Liver (tissue), 9 donors: ENCODE measurements around the gene RASSF10. TPM values are rescaled to one million over a fixed set of nuclear protein-coding genes. Genes with fewer than 3 reads are reported as not detected.

Experiments
- DNase-seq: peaks from one replicate; pipeline ENCODE4 v3.0.0-alpha.2; 2017; ENCODE audit warnings: low spot score
- H3K27ac ChIP-seq, 2 donors: one replicate each; pipeline ENCODE4 v1.7.0; 2013; ENCODE audit warnings: inconsistent platforms in 2 of 2, low read length in 2 of 2, control low read depth in 1 of 2, low read depth in 1 of 2, mild to moderate bottlenecking in 1 of 2
- H3K27me3 ChIP-seq, 4 donors: one replicate each; pipeline versions ENCODE4 v1.6.1 to v1.7.0; 2013; ENCODE audit warnings: low read length in 3 of 4, inconsistent platforms in 1 of 4, mild to moderate bottlenecking in 1 of 4, moderate library complexity in 1 of 4; ENCODE audit not compliant: control insufficient read depth in 4 of 4, insufficient read depth in 4 of 4
- H3K36me3 ChIP-seq, 4 donors: one replicate each; pipeline versions ENCODE4 v1.6.1 to v1.7.0; 2013; ENCODE audit warnings: low read length in 3 of 4, mild to moderate bottlenecking in 3 of 4, low read depth in 1 of 4, moderate library complexity in 1 of 4; ENCODE audit not compliant: control insufficient read depth in 4 of 4, insufficient read depth in 3 of 4
- H3K4me1 ChIP-seq, 4 donors: one replicate each; pipeline versions ENCODE4 v1.6.1 to v1.7.0; 2013; ENCODE audit warnings: low read length in 3 of 4, mild to moderate bottlenecking in 3 of 4, moderate library complexity in 1 of 4; ENCODE audit not compliant: control insufficient read depth in 4 of 4, insufficient read depth in 4 of 4
- H3K4me3 ChIP-seq, 3 donors: one replicate each; pipeline versions ENCODE4 v1.6.1 to v1.7.0; 2013; ENCODE audit warnings: low read length in 3 of 3, control low read depth in 1 of 3, low read depth in 1 of 3, mild to moderate bottlenecking in 1 of 3
- H3K9ac ChIP-seq, 2 donors: one replicate each; pipeline ENCODE4 v1.7.0; 2013; ENCODE audit warnings: low read length in 2 of 2, mild to moderate bottlenecking in 2 of 2, moderate library complexity in 2 of 2, control low read depth in 1 of 2, low read depth in 1 of 2
- H3K9me3 ChIP-seq, 4 donors: one replicate each; pipeline versions ENCODE4 v1.6.1 to v1.7.0; 2013; ENCODE audit warnings: low read length in 3 of 4; ENCODE audit not compliant: control insufficient read depth in 4 of 4
- EGR1 ChIP-seq, 2 donors: IDR thresholded peaks; 2 replicates each; pipeline ENCODE4 v1.6.1; 2016 to 2018; ENCODE audit warnings: antibody characterized with exemption in 2 of 2, low read depth in 2 of 2
- FOXA1 ChIP-seq: IDR thresholded peaks from 2 replicates; pipeline ENCODE4 v1.6.1; 2016; ENCODE audit warnings: antibody characterized with exemption
- GABPA ChIP-seq, 2 donors: IDR thresholded peaks in 1 of 2; conservative IDR thresholded peaks in 1 of 2; 2 replicates each; pipeline ENCODE4 v1.6.1; 2016; ENCODE audit warnings: antibody characterized with exemption in 2 of 2, mild to moderate bottlenecking in 1 of 2, moderate library complexity in 1 of 2
- HNF4A ChIP-seq, 2 donors: conservative IDR thresholded peaks; 2 replicates each; pipeline ENCODE4 v1.6.1; 2016; ENCODE audit warnings: antibody characterized with exemption in 2 of 2, mild to moderate bottlenecking in 2 of 2
- HNF4G ChIP-seq: IDR thresholded peaks from 2 replicates; pipeline ENCODE4 v1.6.1; 2016; ENCODE audit warnings: antibody characterized with exemption
- NR2F2 ChIP-seq: IDR thresholded peaks from 2 replicates; pipeline ENCODE4 v1.6.1; 2016; ENCODE audit warnings: antibody characterized with exemption
- RAD21 ChIP-seq, 2 donors: IDR thresholded peaks; 2 replicates each; pipeline ENCODE4 v1.6.1; 2016; ENCODE audit warnings: antibody characterized with exemption in 2 of 2, mild to moderate bottlenecking in 2 of 2
- RXRA ChIP-seq, 2 donors: IDR thresholded peaks; 2 replicates each; pipeline ENCODE4 v1.6.1; 2017 to 2018; ENCODE audit warnings: antibody characterized with exemption in 2 of 2, mild to moderate bottlenecking in 1 of 2
- SP1 ChIP-seq: IDR thresholded peaks from 2 replicates; pipeline ENCODE4 v1.6.1; 2018; ENCODE audit warnings: antibody characterized with exemption, mild to moderate bottlenecking
- TAF1 ChIP-seq: conservative IDR thresholded peaks from 2 replicates; pipeline ENCODE4 v1.6.1; 2016; ENCODE audit warnings: antibody characterized with exemption, mild to moderate bottlenecking
- YY1 ChIP-seq: IDR thresholded peaks from 2 replicates; pipeline ENCODE4 v1.6.1; 2016; ENCODE audit warnings: antibody characterized with exemption, mild to moderate bottlenecking
- WGBS: extraction: QIAGEN DNeasy Blood & Tissue Kit; methylation state at CpG from one replicate; pipeline ENCODE4 v1.1.7; 2013; 5-methylcytosine and 5-hydroxymethylcytosine counted together
- polyA plus RNA-seq, 2 donors: library from polyadenylated mRNA; stranded (reverse) in 1 of 2; unstranded in 1 of 2; fragments of 200-250 nt in 1 of 2; fragments of >200 nt in 1 of 2; fragmentation: Nextera tagmentation in 1 of 2; extraction: Ambion mirVana in 1 of 2; gene quantifications; one replicate each; pipeline versions ENCODE4 v1.2.1 to v1.2.3, GENCODE V29; 2013 to 2015
- total RNA-seq, 2 donors: library from RNA; depleted of rRNA; stranded (reverse); fragments of >200 nt; gene quantifications; one replicate each; pipeline ENCODE4 v1.2.3, GENCODE V29; 2014
- TF ChIP-seq, protein P1 (sequence below): fragments of 150-350 bp; IDR thresholded peaks from 2 replicates; pipeline ENCODE4 v1.5.1; 2017; ENCODE audit warnings: improper control_type of control experiment, low read depth, low read length; ENCODE audit not compliant: missing input control
- TF ChIP-seq, protein P2 (sequence below): IDR thresholded peaks from 2 replicates; pipeline ENCODE4 v1.6.1; 2016; ENCODE audit warnings: antibody characterized with exemption
- TF ChIP-seq, protein P3 (sequence below): IDR thresholded peaks from 2 replicates; pipeline ENCODE4 v1.6.1; 2016; ENCODE audit warnings: antibody characterized with exemption
- TF ChIP-seq, protein P4 (sequence below): IDR thresholded peaks from 2 replicates; pipeline ENCODE4 v1.6.1; 2016; ENCODE audit warnings: antibody characterized with exemption, mild to moderate bottlenecking
- TF ChIP-seq, protein P5 (sequence below): IDR thresholded peaks from 2 replicates; pipeline ENCODE4 v1.6.1; 2016; ENCODE audit warnings: antibody characterized with exemption
- donor health status: healthy.
- donor health status: healthy.
- donor health status: healthy.
- donor health status: healthy.
- donor health status: healthy.

The RASSF10 gene
- total and polyA plus RNA-seq, 4 donors = 0.03 to 1.9 (median 0.08) TPM; not detected in 1

DNA sequence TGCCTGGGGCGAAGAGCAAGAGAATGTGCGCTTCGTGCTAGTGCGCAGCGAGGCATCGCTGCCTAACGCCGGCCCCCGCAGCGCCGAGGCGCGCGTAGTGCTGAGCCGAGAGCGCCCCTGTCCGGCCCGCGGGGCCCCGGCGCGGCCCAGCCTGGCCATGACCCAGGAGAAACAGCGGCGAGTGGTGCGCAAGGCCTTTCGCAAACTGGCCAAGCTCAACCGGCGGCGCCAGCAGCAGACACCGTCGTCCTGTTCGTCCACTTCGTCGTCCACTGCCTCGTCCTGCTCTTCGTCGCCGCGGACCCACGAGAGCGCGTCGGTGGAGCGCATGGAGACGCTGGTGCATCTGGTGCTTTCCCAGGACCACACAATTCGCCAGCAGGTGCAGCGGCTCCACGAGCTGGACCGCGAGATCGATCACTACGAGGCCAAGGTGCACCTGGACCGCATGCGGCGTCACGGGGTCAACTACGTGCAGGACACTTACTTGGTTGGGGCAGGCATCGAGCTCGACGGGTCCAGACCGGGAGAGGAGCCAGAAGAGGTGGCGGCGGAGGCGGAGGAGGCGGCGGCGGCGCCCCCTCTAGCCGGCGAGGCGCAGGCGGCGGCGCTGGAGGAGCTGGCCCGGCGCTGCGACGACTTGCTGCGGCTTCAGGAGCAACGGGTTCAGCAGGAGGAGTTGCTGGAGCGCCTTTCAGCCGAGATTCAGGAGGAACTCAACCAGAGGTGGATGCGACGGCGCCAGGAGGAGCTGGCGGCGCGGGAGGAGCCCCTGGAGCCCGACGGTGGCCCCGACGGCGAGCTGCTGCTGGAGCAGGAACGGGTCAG lies 1.0 kb downstream of the RASSF10 start:
- Histone ChIP-seq H3K36me3 (no peaks in the 10 kb centered on the region), H3K4me1 (peaks cover 26 to 52% (median 42%) of the 10 kb centered on the region in 4 donors), H3K27ac (no peak overlapping the region), H3K9me3 (peaks cover 0 to 12% (median 4%) of the 10 kb centered on the region in 4 donors), H3K27me3 (peaks cover 0 to 16% (median 7%) of the 10 kb centered on the region in 4 donors), H3K4me3 (no peak overlapping the region), H3K9ac (no peak overlapping the region)
- peak; percentile 46 for DNase-seq
- no peak for TF ChIP-seq HNF4G
- TF ChIP-seq NR2F2 = no peak
- TF ChIP-seq GABPA (IDR thresholded peaks at IDR 0.05 in 1 of 2, conservative IDR thresholded peaks at IDR 0.05 in 1 of 2) = no peak
- TF ChIP-seq, protein P1, sequence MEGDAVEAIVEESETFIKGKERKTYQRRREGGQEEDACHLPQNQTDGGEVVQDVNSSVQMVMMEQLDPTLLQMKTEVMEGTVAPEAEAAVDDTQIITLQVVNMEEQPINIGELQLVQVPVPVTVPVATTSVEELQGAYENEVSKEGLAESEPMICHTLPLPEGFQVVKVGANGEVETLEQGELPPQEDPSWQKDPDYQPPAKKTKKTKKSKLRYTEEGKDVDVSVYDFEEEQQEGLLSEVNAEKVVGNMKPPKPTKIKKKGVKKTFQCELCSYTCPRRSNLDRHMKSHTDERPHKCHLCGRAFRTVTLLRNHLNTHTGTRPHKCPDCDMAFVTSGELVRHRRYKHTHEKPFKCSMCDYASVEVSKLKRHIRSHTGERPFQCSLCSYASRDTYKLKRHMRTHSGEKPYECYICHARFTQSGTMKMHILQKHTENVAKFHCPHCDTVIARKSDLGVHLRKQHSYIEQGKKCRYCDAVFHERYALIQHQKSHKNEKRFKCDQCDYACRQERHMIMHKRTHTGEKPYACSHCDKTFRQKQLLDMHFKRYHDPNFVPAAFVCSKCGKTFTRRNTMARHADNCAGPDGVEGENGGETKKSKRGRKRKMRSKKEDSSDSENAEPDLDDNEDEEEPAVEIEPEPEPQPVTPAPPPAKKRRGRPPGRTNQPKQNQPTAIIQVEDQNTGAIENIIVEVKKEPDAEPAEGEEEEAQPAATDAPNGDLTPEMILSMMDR = no peak
- no peak for TF ChIP-seq FOXA1
- TF ChIP-seq, protein P2, sequence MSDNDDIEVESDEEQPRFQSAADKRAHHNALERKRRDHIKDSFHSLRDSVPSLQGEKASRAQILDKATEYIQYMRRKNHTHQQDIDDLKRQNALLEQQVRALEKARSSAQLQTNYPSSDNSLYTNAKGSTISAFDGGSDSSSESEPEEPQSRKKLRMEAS = peak; percentile 78
- TF ChIP-seq HNF4A (conservative IDR thresholded peaks at IDR 0.05) = peak; percentile 39 to 61
- TF ChIP-seq TAF1 = no peak
- 4% methylated on average over 94 of the region's 94 CpGs for WGBS

DNA sequence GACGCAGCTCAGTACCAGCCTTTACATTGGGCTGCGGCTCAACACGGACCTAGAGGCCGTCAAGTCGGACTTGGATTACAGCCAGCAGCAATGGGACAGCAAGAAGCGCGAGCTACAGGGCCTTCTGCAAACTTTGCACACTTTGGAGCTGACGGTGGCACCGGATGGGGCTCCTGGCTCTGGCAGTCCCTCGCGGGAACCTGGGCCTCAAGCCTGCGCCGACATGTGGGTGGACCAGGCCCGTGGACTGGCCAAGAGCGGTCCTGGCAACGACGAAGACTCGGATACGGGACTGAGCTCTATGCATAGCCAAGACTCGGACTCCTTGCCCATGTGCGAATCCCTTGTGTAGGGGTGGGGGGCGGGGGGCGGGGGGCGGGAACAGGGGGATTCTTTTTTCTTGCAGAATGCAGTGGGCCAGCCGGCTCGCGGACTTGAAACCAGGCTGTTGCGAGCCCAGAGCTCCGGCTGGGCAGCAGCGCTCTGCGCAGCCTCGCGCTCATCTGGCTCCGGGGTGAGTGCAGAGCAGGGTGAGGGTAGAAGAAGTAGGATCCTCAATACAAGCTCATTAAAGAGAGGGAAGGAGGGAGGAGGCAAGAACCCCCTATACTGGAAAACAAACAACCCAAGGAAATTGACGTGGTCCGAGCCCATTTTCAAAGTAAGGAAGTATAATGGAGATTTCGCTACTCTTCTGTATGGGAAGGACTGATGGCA lies 1.8 kb downstream of the RASSF10 start:
- H3K36me3 ChIP-seq = no peaks in the 10 kb centered on the region
- peaks cover 26 to 52% (median 42%) of the 10 kb centered on the region in 4 donors for H3K4me1 ChIP-seq
- H3K9ac ChIP-seq = no peak overlapping the region
- WGBS = 14% methylated on average over 37 of the region's 37 CpGs
- DNase-seq = no peak
- no peak overlapping the region for H3K27ac ChIP-seq
- H3K4me3 ChIP-seq = no peak overlapping the region
- TF ChIP-seq RAD21 (IDR thresholded peaks at IDR 0.05) (no peak), GABPA (IDR thresholded peaks at IDR 0.05 in 1 of 2, conservative IDR thresholded peaks at IDR 0.05 in 1 of 2) (no peak), NR2F2 (no peak), HNF4A (conservative IDR thresholded peaks at IDR 0.05) (no peak), SP1 (no peak), YY1 (no peak), FOXA1 (no peak), RXRA (IDR thresholded peaks at IDR 0.05) (no peak), HNF4G (no peak), EGR1 (IDR thresholded peaks at IDR 0.05; ENCODE audit: low read depth in 2 of 2) (no peak), TAF1 (no peak)
- TF ChIP-seq, protein P3, sequence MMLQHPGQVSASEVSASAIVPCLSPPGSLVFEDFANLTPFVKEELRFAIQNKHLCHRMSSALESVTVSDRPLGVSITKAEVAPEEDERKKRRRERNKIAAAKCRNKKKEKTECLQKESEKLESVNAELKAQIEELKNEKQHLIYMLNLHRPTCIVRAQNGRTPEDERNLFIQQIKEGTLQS = no peak
- TF ChIP-seq, protein P2 = no peak
- TF ChIP-seq, protein P4, sequence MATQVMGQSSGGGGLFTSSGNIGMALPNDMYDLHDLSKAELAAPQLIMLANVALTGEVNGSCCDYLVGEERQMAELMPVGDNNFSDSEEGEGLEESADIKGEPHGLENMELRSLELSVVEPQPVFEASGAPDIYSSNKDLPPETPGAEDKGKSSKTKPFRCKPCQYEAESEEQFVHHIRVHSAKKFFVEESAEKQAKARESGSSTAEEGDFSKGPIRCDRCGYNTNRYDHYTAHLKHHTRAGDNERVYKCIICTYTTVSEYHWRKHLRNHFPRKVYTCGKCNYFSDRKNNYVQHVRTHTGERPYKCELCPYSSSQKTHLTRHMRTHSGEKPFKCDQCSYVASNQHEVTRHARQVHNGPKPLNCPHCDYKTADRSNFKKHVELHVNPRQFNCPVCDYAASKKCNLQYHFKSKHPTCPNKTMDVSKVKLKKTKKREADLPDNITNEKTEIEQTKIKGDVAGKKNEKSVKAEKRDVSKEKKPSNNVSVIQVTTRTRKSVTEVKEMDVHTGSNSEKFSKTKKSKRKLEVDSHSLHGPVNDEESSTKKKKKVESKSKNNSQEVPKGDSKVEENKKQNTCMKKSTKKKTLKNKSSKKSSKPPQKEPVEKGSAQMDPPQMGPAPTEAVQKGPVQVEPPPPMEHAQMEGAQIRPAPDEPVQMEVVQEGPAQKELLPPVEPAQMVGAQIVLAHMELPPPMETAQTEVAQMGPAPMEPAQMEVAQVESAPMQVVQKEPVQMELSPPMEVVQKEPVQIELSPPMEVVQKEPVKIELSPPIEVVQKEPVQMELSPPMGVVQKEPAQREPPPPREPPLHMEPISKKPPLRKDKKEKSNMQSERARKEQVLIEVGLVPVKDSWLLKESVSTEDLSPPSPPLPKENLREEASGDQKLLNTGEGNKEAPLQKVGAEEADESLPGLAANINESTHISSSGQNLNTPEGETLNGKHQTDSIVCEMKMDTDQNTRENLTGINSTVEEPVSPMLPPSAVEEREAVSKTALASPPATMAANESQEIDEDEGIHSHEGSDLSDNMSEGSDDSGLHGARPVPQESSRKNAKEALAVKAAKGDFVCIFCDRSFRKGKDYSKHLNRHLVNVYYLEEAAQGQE = no peak
- TF ChIP-seq, protein P5, sequence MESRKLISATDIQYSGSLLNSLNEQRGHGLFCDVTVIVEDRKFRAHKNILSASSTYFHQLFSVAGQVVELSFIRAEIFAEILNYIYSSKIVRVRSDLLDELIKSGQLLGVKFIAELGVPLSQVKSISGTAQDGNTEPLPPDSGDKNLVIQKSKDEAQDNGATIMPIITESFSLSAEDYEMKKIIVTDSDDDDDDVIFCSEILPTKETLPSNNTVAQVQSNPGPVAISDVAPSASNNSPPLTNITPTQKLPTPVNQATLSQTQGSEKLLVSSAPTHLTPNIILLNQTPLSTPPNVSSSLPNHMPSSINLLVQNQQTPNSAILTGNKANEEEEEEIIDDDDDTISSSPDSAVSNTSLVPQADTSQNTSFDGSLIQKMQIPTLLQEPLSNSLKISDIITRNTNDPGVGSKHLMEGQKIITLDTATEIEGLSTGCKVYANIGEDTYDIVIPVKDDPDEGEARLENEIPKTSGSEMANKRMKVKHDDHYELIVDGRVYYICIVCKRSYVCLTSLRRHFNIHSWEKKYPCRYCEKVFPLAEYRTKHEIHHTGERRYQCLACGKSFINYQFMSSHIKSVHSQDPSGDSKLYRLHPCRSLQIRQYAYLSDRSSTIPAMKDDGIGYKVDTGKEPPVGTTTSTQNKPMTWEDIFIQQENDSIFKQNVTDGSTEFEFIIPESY = no peak
- peaks cover 0 to 12% (median 3%) of the 10 kb centered on the region in 4 donors for H3K9me3 ChIP-seq
- peaks cover 0 to 15% (median 7%) of the 10 kb centered on the region in 4 donors for H3K27me3 ChIP-seq
